ENCODE results near the gene CRAMP1.

- TF ChIP-seq CTCF (IDR thresholded peaks at IDR 0.05 in 8 of 11, conservative IDR thresholded peaks at IDR 0.05 in 3 of 11), result no peak
- no peak for TF ChIP-seq POLR2A (IDR thresholded peaks at IDR 0.05)
Measured at GRCh38 chr16:1619976-1620375, 7.8 kb downstream of the CRAMP1 start.
